Ishikawa (cell line): ENCODE data around the gene WNK2.

Experiments
- CEBPB ChIP-seq: IDR thresholded peaks from 2 replicates; pipeline ENCODE4 v1.6.1; 2012
- CREB1 ChIP-seq: IDR thresholded peaks from 2 replicates; pipeline ENCODE4 v1.6.1; 2012; ENCODE audit warnings: low read depth
- EGR1 ChIP-seq: IDR thresholded peaks from 2 replicates; pipeline ENCODE4 v1.6.1; 2012
- EP300 ChIP-seq: IDR thresholded peaks from 2 replicates; pipeline ENCODE4 v1.6.1; 2012; ENCODE audit warnings: borderline replicate concordance
- FOXM1 ChIP-seq: IDR thresholded peaks from 2 replicates; pipeline ENCODE4 v1.6.1; 2012; ENCODE audit warnings: low read depth, borderline replicate concordance
- NFIC ChIP-seq: IDR thresholded peaks from 2 replicates; pipeline ENCODE4 v1.6.1; 2012
- RAD21 ChIP-seq: IDR thresholded peaks from 2 replicates; pipeline ENCODE4 v1.6.1; 2012; ENCODE audit warnings: low read depth
- REST ChIP-seq: IDR thresholded peaks from 2 replicates; pipeline ENCODE4 v1.6.1; 2012; ENCODE audit warnings: low read depth, mild to moderate bottlenecking
- TAF1 ChIP-seq: IDR thresholded peaks from 2 replicates; pipeline ENCODE4 v1.6.1; 2012; ENCODE audit warnings: low read depth, mild to moderate bottlenecking
- TCF12 ChIP-seq: IDR thresholded peaks from 2 replicates; pipeline ENCODE4 v1.6.1; 2012; ENCODE audit warnings: low read depth
- TEAD4 ChIP-seq: IDR thresholded peaks from 2 replicates; pipeline ENCODE4 v1.6.1; 2012
- USF1 ChIP-seq: IDR thresholded peaks from 2 replicates; pipeline ENCODE4 v1.6.1; 2012
- YY1 ChIP-seq: IDR thresholded peaks from 2 replicates; pipeline ENCODE4 v1.6.1; 2012; ENCODE audit warnings: low read depth
- ZBTB7A ChIP-seq: IDR thresholded peaks from 2 replicates; pipeline ENCODE4 v1.6.1; 2012; ENCODE audit warnings: low read depth
- TF ChIP-seq, protein P1 (sequence below): IDR thresholded peaks from 2 replicates; pipeline ENCODE4 v1.6.1; 2012

WNK2 gene

DNA sequence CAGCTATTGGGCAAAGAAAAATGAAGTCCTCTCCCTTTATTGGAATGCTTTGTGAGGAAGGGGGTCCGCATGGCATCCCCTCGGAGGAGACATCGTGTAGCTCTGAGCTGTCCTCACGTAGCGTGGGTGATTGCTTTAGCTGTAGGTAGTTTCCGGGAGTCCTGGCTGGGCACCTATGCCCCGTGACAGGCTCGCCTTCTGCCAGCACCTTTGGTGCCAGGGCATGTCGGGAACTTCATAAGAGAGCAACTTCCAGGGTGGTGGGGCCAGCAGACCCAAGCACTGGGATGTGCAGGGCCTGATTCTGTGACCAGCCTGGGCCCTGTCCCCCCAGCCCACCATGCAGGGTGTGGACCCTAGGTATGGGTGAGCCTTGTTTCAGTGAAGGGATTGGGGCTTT lies 64.0 kb downstream of the WNK2 start:
- TF ChIP-seq TEAD4: no peak

DNA sequence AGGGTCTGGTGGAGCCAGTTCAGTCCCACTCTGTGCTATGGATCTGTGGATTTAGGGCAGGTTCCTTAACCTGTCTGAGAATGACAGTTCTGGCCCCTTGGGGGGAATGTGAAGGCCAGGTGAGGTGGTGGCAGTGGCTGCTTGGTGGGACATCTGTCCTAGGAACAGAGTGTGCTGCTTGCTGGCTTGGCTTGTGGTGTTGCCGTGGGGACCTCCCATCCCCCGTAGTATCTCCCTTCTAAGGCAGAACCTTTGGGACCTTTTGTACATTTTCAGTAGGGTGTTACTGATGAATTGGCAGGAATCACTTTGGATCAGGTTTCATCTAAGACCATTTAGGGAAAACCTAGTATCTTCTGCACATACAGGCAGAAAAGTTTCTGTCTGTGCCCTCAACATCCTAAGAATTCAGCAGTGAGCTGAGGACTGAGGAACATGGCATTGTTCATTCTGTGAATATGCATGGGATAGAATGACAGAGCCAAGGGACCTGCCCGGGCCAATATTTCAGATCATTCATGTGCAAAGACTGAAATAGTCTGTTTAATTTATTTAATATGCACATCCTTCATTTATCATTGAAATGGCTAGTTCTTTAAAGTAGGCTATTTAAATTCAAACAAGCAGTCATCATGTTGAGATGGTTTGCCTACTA lies 64.6 kb downstream of the WNK2 start:
- TF ChIP-seq CEBPB (no peak), EGR1 (no peak), EP300 (no peak), ZBTB7A (no peak), CREB1 (no peak)
- TF ChIP-seq, protein P1, sequence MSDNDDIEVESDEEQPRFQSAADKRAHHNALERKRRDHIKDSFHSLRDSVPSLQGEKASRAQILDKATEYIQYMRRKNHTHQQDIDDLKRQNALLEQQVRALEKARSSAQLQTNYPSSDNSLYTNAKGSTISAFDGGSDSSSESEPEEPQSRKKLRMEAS: no peak

- TF ChIP-seq ZBTB7A (no peak), USF1 (no peak)
- TF ChIP-seq, protein P1: no peak
Measured at GRCh38 chr9:93250185-93250584, 66.2 kb downstream of the WNK2 start.

- no peak for TF ChIP-seq CEBPB
Measured at GRCh38 chr9:93252116-93252780, 68.3 kb downstream of the WNK2 start.

- no peak for TF ChIP-seq FOXM1
- no peak for TF ChIP-seq YY1
- no peak for TF ChIP-seq CREB1
- TF ChIP-seq USF1: no peak
- TF ChIP-seq TAF1: no peak
- TF ChIP-seq NFIC: no peak
- TF ChIP-seq EP300: no peak
Measured at GRCh38 chr9:93252781-93253530, 69.0 kb downstream of the WNK2 start.

DNA sequence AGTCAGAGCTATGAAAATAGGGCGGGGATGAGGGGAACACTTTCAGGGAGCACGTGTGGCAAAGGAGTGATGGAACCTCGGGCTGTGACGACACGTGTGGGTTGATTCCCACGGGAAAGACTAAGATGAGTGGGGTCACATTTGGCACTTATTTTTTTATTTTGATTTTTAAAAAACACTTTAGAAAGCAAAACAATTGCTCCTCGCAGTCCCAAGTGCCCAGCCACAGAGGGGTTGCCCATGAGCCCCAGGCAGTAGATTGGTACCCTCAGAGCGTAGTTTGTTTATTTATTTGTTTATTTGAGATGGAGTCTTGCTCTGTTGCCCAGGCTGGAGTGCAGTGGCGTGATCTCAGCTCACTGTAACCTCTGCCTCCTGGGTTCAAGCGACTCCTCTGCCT lies 69.7 kb downstream of the WNK2 start:
- no peak for TF ChIP-seq CREB1
- TF ChIP-seq TEAD4: no peak
- TF ChIP-seq CEBPB: no peak
- no peak for TF ChIP-seq TAF1
- TF ChIP-seq ZBTB7A: no peak
- TF ChIP-seq FOXM1: no peak
- TF ChIP-seq, protein P1: no peak
- TF ChIP-seq YY1: no peak
- no peak for TF ChIP-seq USF1
- no peak for TF ChIP-seq NFIC

DNA sequence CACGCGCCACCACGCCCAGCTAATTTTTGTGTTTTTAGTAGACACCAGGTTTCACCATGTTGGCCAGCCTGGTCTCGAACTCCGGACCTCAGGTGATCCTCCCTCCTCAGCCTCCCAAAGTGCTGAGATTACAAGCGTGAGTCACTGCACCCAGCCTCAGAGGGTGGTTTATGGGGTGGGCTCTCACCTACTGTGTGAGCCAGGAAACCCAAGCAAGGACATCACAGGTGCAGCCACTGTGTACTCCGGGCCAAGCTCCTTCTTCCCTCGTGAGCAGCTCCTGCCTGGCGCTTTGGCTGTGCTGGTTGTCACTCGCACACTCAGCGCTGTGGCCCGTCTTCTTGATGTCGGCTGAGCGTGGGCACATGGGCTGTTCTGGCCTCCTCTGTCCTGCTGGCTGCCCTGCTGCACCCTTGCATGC lies 70.1 kb downstream of the WNK2 start:
- no peak for TF ChIP-seq REST
- no peak for TF ChIP-seq TCF12
- no peak for TF ChIP-seq CREB1
- TF ChIP-seq TAF1: no peak
- TF ChIP-seq RAD21: no peak
- no peak for TF ChIP-seq TEAD4
- TF ChIP-seq CEBPB: no peak
- TF ChIP-seq YY1: no peak
- no peak for TF ChIP-seq FOXM1
- TF ChIP-seq NFIC: no peak
- no peak for TF ChIP-seq EGR1
- TF ChIP-seq USF1: no peak
- TF ChIP-seq, protein P1: no peak
- no peak for TF ChIP-seq ZBTB7A
- TF ChIP-seq EP300: no peak
